Natural killer cell (primary cell): ENCODE results near the gene PEX6. TPM values are rescaled to one million over a fixed set of nuclear protein-coding genes. Genes with fewer than 3 reads are reported as not detected.
"Not testable (repeated sequence)": the region's sequence is repeated elsewhere in the genome, so short reads cannot be mapped to it uniquely, and the experiment has no call there.

Experiments used
- ATAC-seq, 3 donors: fragments of 150-1000 bp in 2 of 3; fragments of 200-7000 bp in 1 of 3; cut with Tn5 transposase; 1 replicate in 1 of 3; 2 replicates in 2 of 3; pipeline ENCODE4 v1.10.0; 2021; ENCODE audit warnings: mild to moderate bottlenecking in 2 of 3, moderate library complexity in 2 of 3
- DNase-seq, 2 donors: peaks; one replicate each; pipeline versions ENCODE4 v3.0.0 to v3.0.0-alpha.2; 2013 to 2021; ENCODE audit warnings: mixed read lengths in 1 of 2
- H3K27ac ChIP-seq: one replicate; pipeline ENCODE4 v1.5.1; 2013; ENCODE audit warnings: mild to moderate bottlenecking, low read length
- H3K27me3 ChIP-seq: one replicate; pipeline ENCODE4 v1.6.1; 2013; ENCODE audit warnings: low read length; ENCODE audit not compliant: control insufficient read depth, insufficient read depth
- H3K36me3 ChIP-seq: one replicate; pipeline ENCODE4 v1.6.1; 2013; ENCODE audit warnings: low read length; ENCODE audit not compliant: control insufficient read depth, insufficient read depth
- H3K4me1 ChIP-seq: one replicate; pipeline ENCODE4 v1.6.1; 2013; ENCODE audit warnings: low read length; ENCODE audit not compliant: control insufficient read depth, insufficient read depth
- H3K4me3 ChIP-seq: one replicate; pipeline ENCODE4 v1.5.1; 2013; ENCODE audit warnings: low read length
- H3K9me3 ChIP-seq: one replicate; pipeline ENCODE4 v1.6.1; 2013; ENCODE audit warnings: low read length; ENCODE audit not compliant: control insufficient read depth, insufficient read depth
- H3K27ac Mint-ChIP-seq, 2 donors: one replicate each; pipeline ENCODE4 v1.8.0; 2022; ENCODE audit warnings: mild to moderate bottlenecking in 2 of 2, mixed read lengths in 2 of 2, moderate library complexity in 1 of 2
- H3K27me3 Mint-ChIP-seq, 2 donors: one replicate each; pipeline ENCODE4 v1.8.0; 2022; ENCODE audit warnings: low read depth in 2 of 2, mixed read lengths in 2 of 2
- H3K36me3 Mint-ChIP-seq: one replicate; pipeline ENCODE4 v1.8.0; 2022; ENCODE audit warnings: mixed read lengths
- H3K4me1 Mint-ChIP-seq, 2 donors: one replicate each; pipeline ENCODE4 v1.8.0; 2022; ENCODE audit warnings: mixed read lengths in 2 of 2
- H3K4me3 Mint-ChIP-seq: one replicate; pipeline ENCODE4 v1.8.0; 2022; ENCODE audit warnings: mild to moderate bottlenecking, moderate library complexity, mixed read lengths
- H3K9me3 Mint-ChIP-seq, 2 donors: one replicate each; pipeline ENCODE4 v1.8.0; 2022; ENCODE audit warnings: mixed read lengths in 2 of 2
- CTCF ChIP-seq: fragments of 200-600 bp; IDR thresholded peaks from one replicate; pipeline ENCODE4 v1.8.0; 2022; ENCODE audit warnings: antibody characterized with exemption
- WGBS: methylation state at CpG from one replicate; pipeline ENCODE4 v1.1.7; 2013; ENCODE audit warnings: missing lambda C conversion rate; ENCODE audit not compliant: insufficient coverage; 5-methylcytosine and 5-hydroxymethylcytosine counted together
- intact Hi-C: fragments of 100-400 bp; cut with micrococcal nuclease; formaldehyde crosslinking; loops from one replicate; pipeline ENCODE4 v1.14.2; 2022
- total RNA-seq, 4 donors: library from RNA; stranded (reverse); fragments of 120-200 nt in 1 of 4; gene quantifications; one replicate each; pipeline versions ENCODE4 v1.2.3 to v1.2.4, GENCODE V29; 2013 to 2022

Gene PEX6
- total RNA-seq, 3 donors from 2014 or later (not counting 1 experiment from before 2014, with no cell fraction given): 8.2 to 13.6 (median 9.9) TPM

- no peak overlapping the region for H3K27ac Mint-ChIP-seq
- H3K36me3 ChIP-seq: peaks cover 3% of the 10 kb centered on the region
Observed at GRCh38 chr6:42947950-42948349, 31.0 kb downstream of the PEX6 start.

GRCh38 chr6:42942444-42942843 lies 36.5 kb downstream of the PEX6 start:
- Histone ChIP-seq H3K36me3 (peaks cover 38% of the 10 kb centered on the region), H3K4me3 (no peak overlapping the region), H3K27ac (no peak overlapping the region), H3K9me3 (no peaks in the 10 kb centered on the region), H3K4me1 (no peaks in the 10 kb centered on the region), H3K27me3 (no peaks in the 10 kb centered on the region)
- ATAC-seq: no peak
- no peaks in the 10 kb centered on the region for H3K36me3 Mint-ChIP-seq
- intact Hi-C loops: no loop called here
- peaks cover 0 to 5% of the 10 kb centered on the region in 2 donors for H3K4me1 Mint-ChIP-seq
- H3K27me3 Mint-ChIP-seq: no peaks in the 10 kb centered on the region
- H3K9me3 Mint-ChIP-seq: no peaks in the 10 kb centered on the region
- WGBS: 87% methylated on average over 6 of the region's 7 CpGs
- no peak overlapping the region for H3K4me3 Mint-ChIP-seq
- no peak for DNase-seq
- TF ChIP-seq CTCF: no peak
- peak overlapping the region in 1 of 2 donors; percentile 49 for H3K27ac Mint-ChIP-seq

More at GRCh38 chr6:42947950-42948349, 31.0 kb downstream of the PEX6 start:
- intact Hi-C loops: no loop called here
- Mint-ChIP-seq H3K27me3 (no peaks in the 10 kb centered on the region), H3K4me3 (no peak overlapping the region), H3K36me3 (no peaks in the 10 kb centered on the region), H3K4me1 (no peaks in the 10 kb centered on the region), H3K9me3 (no peaks in the 10 kb centered on the region)
- no peaks in the 10 kb centered on the region for H3K9me3 ChIP-seq
- no peak overlapping the region for H3K4me3 ChIP-seq
- H3K4me1 ChIP-seq: no peaks in the 10 kb centered on the region
- no peak overlapping the region for H3K27ac ChIP-seq
- no peaks in the 10 kb centered on the region for H3K27me3 ChIP-seq
- TF ChIP-seq CTCF: no peak
- ATAC-seq (no peak), DNase-seq (no peak)

GRCh38 chr6:42941356-42941755 lies 37.6 kb downstream of the PEX6 start:
- Mint-ChIP-seq H3K27ac (peak overlapping the region in 1 of 2 donors; percentile 56), H3K4me1 (peaks cover 5 to 11% of the 10 kb centered on the region in 2 donors)
- H3K36me3 Mint-ChIP-seq, H3K27ac ChIP-seq, H3K9me3 Mint-ChIP-seq, H3K27me3 Mint-ChIP-seq, intact Hi-C loops, H3K9me3 ChIP-seq, H3K4me3 ChIP-seq, H3K27me3 ChIP-seq, ATAC-seq, DNase-seq, H3K4me1 ChIP-seq, H3K4me3 Mint-ChIP-seq: not testable (repeated sequence)
- peaks cover 48% of the 10 kb centered on the region for H3K36me3 ChIP-seq
- WGBS: 95% methylated on average over 5 of the region's 5 CpGs

GRCh38 chr6:42940493-42941045 lies 38.4 kb downstream of the PEX6 start:
- Histone ChIP-seq H3K27ac (no peak overlapping the region), H3K4me3 (no peak overlapping the region), H3K4me1 (peaks cover 1% of the 10 kb centered on the region), H3K36me3 (peaks cover 56% of the 10 kb centered on the region), H3K27me3 (no peaks in the 10 kb centered on the region), H3K9me3 (no peaks in the 10 kb centered on the region)
- Mint-ChIP-seq H3K4me1 (peaks cover 5 to 11% of the 10 kb centered on the region in 2 donors), H3K36me3 (peaks cover 7% of the 10 kb centered on the region), H3K27me3 (no peaks in the 10 kb centered on the region), H3K9me3 (no peaks in the 10 kb centered on the region), H3K27ac (peak overlapping the region; percentile 29 to 56), H3K4me3 (no peak overlapping the region)
- DNase-seq (no peak), ATAC-seq (no peak)
- WGBS: 98% methylated on average over 2 of the region's 6 CpGs
- no peak for TF ChIP-seq CTCF
- intact Hi-C loops: no loop called here
